Lower lobe of right lung (tissue), 2 donors: ENCODE data around the gene TRIM7. TPM values are rescaled to one million over a fixed set of nuclear protein-coding genes. Genes with fewer than 3 reads are reported as not detected.

Experiments
- ATAC-seq, 2 donors: fragments of 200-7000 bp; cut with Tn5 transposase; one replicate each; pipeline ENCODE4 v1.9.1; 2020 to 2022; ENCODE audit warnings: mild to moderate bottlenecking in 2 of 2, moderate library complexity in 2 of 2
- DNase-seq: peaks from one replicate; pipeline ENCODE4 v3.0.0-alpha.2; 2020
- H3K27ac ChIP-seq: fragments of 200-600 bp; one replicate; pipeline ENCODE4 v1.8.0; 2022
- H3K27me3 ChIP-seq: fragments of 200-600 bp; one replicate; pipeline ENCODE4 v1.8.0; 2022; ENCODE audit warnings: low read depth
- H3K36me3 ChIP-seq: fragments of 200-600 bp; one replicate; pipeline ENCODE4 v1.8.0; 2022; ENCODE audit warnings: mild to moderate bottlenecking
- H3K4me1 ChIP-seq: fragments of 200-600 bp; one replicate; pipeline ENCODE4 v1.8.0; 2022
- H3K4me3 ChIP-seq: fragments of 200-600 bp; one replicate; pipeline ENCODE4 v1.8.0; 2022; ENCODE audit warnings: mild to moderate bottlenecking
- H3K9me3 ChIP-seq: fragments of 200-600 bp; one replicate; pipeline ENCODE4 v1.8.0; 2022
- intact Hi-C: fragments of 100-400 bp; cut with DNase I; formaldehyde crosslinking; loops from one replicate; pipeline ENCODE4 v1.11.0; 2022
- total RNA-seq: library from RNA; stranded (reverse); fragmentation: NEBNext Ultra II Directional; extraction: Animal tissue kit (Norgen Biotek cat#: 25700); gene quantifications from one replicate; pipeline ENCODE4 v1.2.1, GENCODE V29; 2021
- TF ChIP-seq, protein P1 (sequence below): fragments of 200-600 bp; IDR thresholded peaks from one replicate; pipeline ENCODE4 v1.8.0; 2022; ENCODE audit warnings: antibody characterized with exemption, mild to moderate bottlenecking
- donor health status: DM: no; HTN: yes; CAD: no; lungs with severe emphysema.

The TRIM7 gene
- total RNA-seq, 1 donor from 2014 or later: 4.3 TPM

GRCh38 chr5:181159286-181160151 is 45.5 kb downstream of the TRIM7 start:
- DNase-seq: peak; percentile 85
- intact Hi-C loops: no loop called here

GRCh38 chr5:181158869-181159268 is 46.1 kb downstream of the TRIM7 start:
- Histone ChIP-seq H3K4me3 (no peak overlapping the region), H3K36me3 (no peaks in the 10 kb centered on the region), H3K27ac (no peak overlapping the region), H3K4me1 (peaks cover 6% of the 10 kb centered on the region), H3K9me3 (no peaks in the 10 kb centered on the region), H3K27me3 (no peaks in the 10 kb centered on the region)
- TF ChIP-seq, protein P1, sequence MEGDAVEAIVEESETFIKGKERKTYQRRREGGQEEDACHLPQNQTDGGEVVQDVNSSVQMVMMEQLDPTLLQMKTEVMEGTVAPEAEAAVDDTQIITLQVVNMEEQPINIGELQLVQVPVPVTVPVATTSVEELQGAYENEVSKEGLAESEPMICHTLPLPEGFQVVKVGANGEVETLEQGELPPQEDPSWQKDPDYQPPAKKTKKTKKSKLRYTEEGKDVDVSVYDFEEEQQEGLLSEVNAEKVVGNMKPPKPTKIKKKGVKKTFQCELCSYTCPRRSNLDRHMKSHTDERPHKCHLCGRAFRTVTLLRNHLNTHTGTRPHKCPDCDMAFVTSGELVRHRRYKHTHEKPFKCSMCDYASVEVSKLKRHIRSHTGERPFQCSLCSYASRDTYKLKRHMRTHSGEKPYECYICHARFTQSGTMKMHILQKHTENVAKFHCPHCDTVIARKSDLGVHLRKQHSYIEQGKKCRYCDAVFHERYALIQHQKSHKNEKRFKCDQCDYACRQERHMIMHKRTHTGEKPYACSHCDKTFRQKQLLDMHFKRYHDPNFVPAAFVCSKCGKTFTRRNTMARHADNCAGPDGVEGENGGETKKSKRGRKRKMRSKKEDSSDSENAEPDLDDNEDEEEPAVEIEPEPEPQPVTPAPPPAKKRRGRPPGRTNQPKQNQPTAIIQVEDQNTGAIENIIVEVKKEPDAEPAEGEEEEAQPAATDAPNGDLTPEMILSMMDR: no peak
- DNase-seq (no peak), ATAC-seq (no peak)
- intact Hi-C loops: no loop called here

More at GRCh38 chr5:181159286-181160151, 45.5 kb downstream of the TRIM7 start:
- Histone ChIP-seq H3K4me1 (peaks cover 6% of the 10 kb centered on the region), H3K9me3 (no peaks in the 10 kb centered on the region), H3K4me3 (no peak overlapping the region), H3K27me3 (peaks cover 2% of the 10 kb centered on the region), H3K27ac (no peak overlapping the region), H3K36me3 (no peaks in the 10 kb centered on the region)
- TF ChIP-seq, protein P1: peak; percentile 88
- ATAC-seq: peak; percentile 92 to 94

GRCh38 chr5:181156758-181157157 is 48.2 kb downstream of the TRIM7 start:
- intact Hi-C loops: no loop called here
- no peak overlapping the region for H3K4me3 ChIP-seq
- no peak for DNase-seq
- H3K27me3 ChIP-seq: no peaks in the 10 kb centered on the region
- ATAC-seq: no peak
- no peak overlapping the region for H3K27ac ChIP-seq
- H3K9me3 ChIP-seq: no peaks in the 10 kb centered on the region
- H3K4me1 ChIP-seq: peaks cover 6% of the 10 kb centered on the region
- no peaks in the 10 kb centered on the region for H3K36me3 ChIP-seq
- TF ChIP-seq, protein P1: no peak

- H3K4me3 ChIP-seq: no peak overlapping the region
- TF ChIP-seq, protein P1: no peak
- intact Hi-C loops: no loop called here
- no peaks in the 10 kb centered on the region for H3K27me3 ChIP-seq
- no peak for ATAC-seq
- H3K36me3 ChIP-seq: no peaks in the 10 kb centered on the region
- no peaks in the 10 kb centered on the region for H3K9me3 ChIP-seq
- no peaks in the 10 kb centered on the region for H3K4me1 ChIP-seq
- no peak for DNase-seq
- no peak overlapping the region for H3K27ac ChIP-seq
Observed at GRCh38 chr5:181153814-181154213, 51.2 kb downstream of the TRIM7 start.

GRCh38 chr5:181152406-181152805 is 52.6 kb downstream of the TRIM7 start:
- intact Hi-C loops: no loop called here

More at GRCh38 chr5:181152406-181152805, 52.6 kb downstream of the TRIM7 start:
- no peaks in the 10 kb centered on the region for H3K36me3 ChIP-seq
- no peaks in the 10 kb centered on the region for H3K4me1 ChIP-seq
- ATAC-seq (no peak), DNase-seq (no peak)
- no peak overlapping the region for H3K4me3 ChIP-seq
- TF ChIP-seq, protein P1: no peak
- H3K27me3 ChIP-seq: no peaks in the 10 kb centered on the region
- H3K27ac ChIP-seq: no peak overlapping the region
- no peaks in the 10 kb centered on the region for H3K9me3 ChIP-seq
